ENCODE measurements around the gene DIP2A.
"Not testable (repeated sequence)": the region's sequence is repeated elsewhere in the genome, so short reads cannot be mapped to it uniquely, and the experiment has no call there.

Gene DIP2A

DNA sequence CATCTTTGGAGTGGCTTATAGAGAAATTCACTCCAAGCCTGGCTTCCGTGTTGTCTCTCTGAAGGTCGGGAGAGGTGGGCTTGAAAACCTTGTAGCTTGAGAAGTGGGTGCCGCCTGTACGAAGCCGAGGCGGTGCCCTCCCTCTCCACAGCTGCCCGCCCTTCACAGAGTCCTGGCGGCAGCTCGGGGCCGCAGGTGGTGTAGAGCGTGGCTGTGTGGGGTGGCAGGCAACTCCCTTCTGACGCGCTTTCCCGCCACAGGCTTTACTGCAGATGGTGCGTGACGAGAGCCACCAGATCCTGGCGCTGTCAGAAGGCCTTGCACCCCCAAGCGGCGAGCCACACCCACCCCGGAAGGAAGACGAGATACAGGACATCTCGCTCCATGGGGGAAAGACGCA, 33.1 kb upstream of the DIP2A start:
- no peak overlapping the region for H3K9ac ChIP-seq (ENCODE audit: low read length in 2 of 2)
- no peaks in the 10 kb centered on the region for H3K4me1 ChIP-seq (ENCODE audit: control insufficient read depth, insufficient read depth, low read length)
- H3K9me3 ChIP-seq (ENCODE audit: control insufficient read depth in 2 of 2, low read length in 2 of 2) = no peaks in the 10 kb centered on the region
- H3K36me3 ChIP-seq (ENCODE audit: control insufficient read depth in 2 of 2, insufficient read depth in 2 of 2, low read length in 2 of 2) = peaks cover 19 to 28% of the 10 kb centered on the region in 2 donors
- H3K27me3 ChIP-seq (ENCODE audit: control insufficient read depth in 1 of 2, insufficient read depth in 2 of 2, low read length in 2 of 2) = no peaks in the 10 kb centered on the region
- no peak overlapping the region for H3K4me3 ChIP-seq (ENCODE audit: low read length in 2 of 2)
- H3K27ac ChIP-seq (ENCODE audit: low read length) = no peak overlapping the region

DNA sequence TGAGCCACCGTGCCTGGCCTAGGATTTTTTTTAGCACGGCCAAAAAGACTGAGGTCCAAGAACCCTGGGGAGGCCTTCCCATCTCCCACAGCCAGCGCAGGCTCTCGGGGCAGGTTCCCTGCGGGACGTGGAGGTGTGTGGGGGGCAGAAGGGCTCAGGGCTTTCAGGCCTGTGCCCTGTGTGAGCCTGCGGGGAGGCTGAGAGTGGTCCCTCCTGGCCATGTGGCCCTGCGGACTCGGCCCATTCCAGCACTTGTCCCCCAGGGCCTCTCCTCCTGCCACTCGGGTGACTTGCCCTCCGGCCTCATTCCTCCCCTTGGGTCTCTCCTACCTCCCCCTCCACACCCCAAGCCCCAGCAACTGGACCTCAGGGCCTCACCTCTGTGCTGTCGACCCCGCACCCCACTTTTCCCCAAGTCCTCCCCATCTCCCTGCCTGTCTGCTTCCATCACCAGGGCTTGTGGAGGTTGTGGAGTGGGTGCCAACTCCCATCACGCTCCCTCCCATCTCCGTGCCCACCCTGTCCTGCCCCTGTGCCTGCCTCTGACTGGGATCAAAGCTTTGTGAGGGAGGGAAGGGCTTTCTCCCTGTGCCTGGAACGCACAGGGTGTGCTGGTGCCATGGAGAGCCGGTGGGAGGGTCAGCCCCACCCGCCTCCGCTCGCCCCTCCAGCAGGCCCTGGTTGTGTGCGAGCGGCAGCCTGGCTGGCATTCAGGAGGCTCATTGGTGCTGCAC, 32.2 kb upstream of the DIP2A start:
- H3K4me3 ChIP-seq (ENCODE audit: low read length in 2 of 2) = no peak overlapping the region
- H3K9me3 ChIP-seq (ENCODE audit: control insufficient read depth in 2 of 2, low read length in 2 of 2) = no peaks in the 10 kb centered on the region
- no peaks in the 10 kb centered on the region for H3K4me1 ChIP-seq (ENCODE audit: control insufficient read depth, insufficient read depth, low read length)
- no peak overlapping the region for H3K9ac ChIP-seq (ENCODE audit: low read length in 2 of 2)
- H3K27ac ChIP-seq (ENCODE audit: low read length) = no peak overlapping the region
- H3K36me3 ChIP-seq (ENCODE audit: control insufficient read depth in 2 of 2, insufficient read depth in 2 of 2, low read length in 2 of 2) = peaks cover 24 to 32% of the 10 kb centered on the region in 2 donors
- H3K27me3 ChIP-seq (ENCODE audit: control insufficient read depth in 1 of 2, insufficient read depth in 2 of 2, low read length in 2 of 2) = no peaks in the 10 kb centered on the region

DNA sequence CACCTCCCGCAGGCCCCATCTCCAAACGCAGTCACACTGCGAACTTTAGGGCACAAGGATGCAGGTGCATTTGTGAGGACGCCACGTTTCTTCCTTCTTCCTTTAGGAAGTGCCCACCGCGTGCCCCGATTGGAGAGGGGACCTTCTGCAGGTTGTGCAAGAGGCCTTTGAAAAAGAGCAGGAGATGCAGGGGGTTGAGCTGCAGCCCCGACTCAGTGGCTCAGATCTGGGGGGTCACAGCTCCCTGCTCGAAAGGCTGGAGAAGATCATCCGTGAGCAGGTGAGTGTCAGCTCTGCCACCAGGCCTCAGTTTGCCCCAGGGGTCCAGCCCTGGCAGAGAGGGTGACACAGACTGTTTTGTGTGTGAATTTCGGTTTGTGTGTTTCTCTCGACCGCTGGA, 31.2 kb upstream of the DIP2A start:
- Histone ChIP-seq H3K9ac (ENCODE audit: low read length in 2 of 2) (no peak overlapping the region), H3K36me3 (ENCODE audit: control insufficient read depth in 2 of 2, insufficient read depth in 2 of 2, low read length in 2 of 2) (peaks cover 33 to 39% of the 10 kb centered on the region in 2 donors), H3K27ac (ENCODE audit: low read length) (no peak overlapping the region), H3K27me3 (ENCODE audit: control insufficient read depth in 1 of 2, insufficient read depth in 2 of 2, low read length in 2 of 2) (no peaks in the 10 kb centered on the region), H3K9me3 (ENCODE audit: control insufficient read depth in 2 of 2, low read length in 2 of 2) (no peaks in the 10 kb centered on the region), H3K4me3 (ENCODE audit: low read length in 2 of 2) (no peak overlapping the region), H3K4me1 (ENCODE audit: control insufficient read depth, insufficient read depth, low read length) (no peaks in the 10 kb centered on the region)

DNA sequence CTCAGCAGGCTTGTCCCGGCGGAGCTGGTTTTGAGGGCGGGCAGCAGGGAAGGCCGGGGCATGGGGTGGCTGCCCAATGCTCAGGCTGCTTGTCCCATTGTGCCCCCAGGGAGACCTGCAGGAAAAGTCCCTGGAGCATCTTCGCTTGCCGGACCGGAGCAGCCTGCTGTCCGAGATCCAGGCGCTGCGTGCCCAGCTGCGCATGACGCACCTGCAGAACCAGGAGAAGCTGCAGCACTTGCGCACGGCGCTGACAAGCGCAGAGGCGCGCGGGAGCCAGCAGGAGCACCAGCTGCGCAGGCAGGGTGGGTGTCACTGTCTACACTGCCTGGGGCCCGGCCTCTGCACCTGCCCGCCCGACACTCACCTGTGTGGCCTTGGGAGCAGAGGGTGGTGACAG, 30.4 kb upstream of the DIP2A start:
- no peak overlapping the region for H3K9ac ChIP-seq (ENCODE audit: low read length in 2 of 2)
- H3K36me3 ChIP-seq (ENCODE audit: control insufficient read depth in 2 of 2, insufficient read depth in 2 of 2, low read length in 2 of 2) = peaks cover 33 to 39% of the 10 kb centered on the region in 2 donors
- no peak overlapping the region for H3K4me3 ChIP-seq (ENCODE audit: low read length in 2 of 2)
- no peaks in the 10 kb centered on the region for H3K27me3 ChIP-seq (ENCODE audit: control insufficient read depth in 1 of 2, insufficient read depth in 2 of 2, low read length in 2 of 2)
- no peaks in the 10 kb centered on the region for H3K9me3 ChIP-seq (ENCODE audit: control insufficient read depth in 2 of 2, low read length in 2 of 2)
- no peaks in the 10 kb centered on the region for H3K4me1 ChIP-seq (ENCODE audit: control insufficient read depth, insufficient read depth, low read length)
- H3K27ac ChIP-seq (ENCODE audit: low read length) = no peak overlapping the region

DNA sequence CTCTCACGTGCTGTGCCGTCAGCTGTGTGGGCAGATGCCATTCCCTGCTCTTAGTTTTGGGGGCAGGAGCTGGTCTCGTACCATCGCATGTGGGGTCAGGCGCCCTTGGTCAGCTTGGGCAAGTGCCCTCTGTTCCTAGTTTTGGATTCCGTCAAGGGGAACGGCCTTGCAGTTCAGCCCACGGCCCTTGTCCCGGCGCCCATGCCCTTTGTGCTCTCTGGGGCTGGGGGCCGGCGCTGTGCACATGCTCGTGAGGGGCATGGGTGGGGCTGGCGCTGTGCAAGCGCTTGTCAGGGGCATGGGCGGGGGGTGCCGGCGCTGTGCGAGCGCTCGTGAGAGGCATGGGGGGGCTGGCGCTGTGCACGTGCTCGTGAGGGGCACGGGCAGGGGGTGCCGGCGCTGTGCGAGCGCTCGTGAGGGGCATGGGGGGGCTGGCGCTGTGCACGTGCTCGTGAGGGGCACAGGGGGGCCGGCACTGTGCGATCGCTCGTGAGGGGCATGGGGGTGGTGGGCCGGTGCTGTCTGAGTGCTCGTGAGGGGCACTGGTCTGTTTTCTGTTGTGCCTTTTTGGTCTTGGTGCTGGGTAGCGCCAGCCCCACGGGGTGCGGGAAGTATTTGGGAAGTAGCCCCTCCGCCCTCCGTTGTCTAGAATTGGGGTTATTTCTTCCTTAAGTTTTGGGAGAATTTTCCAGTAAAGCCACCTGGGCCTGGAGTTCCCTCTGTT, 29.5 kb upstream of the DIP2A start:
- H3K9ac ChIP-seq (ENCODE audit: low read length in 2 of 2) = no peak overlapping the region
- no peak overlapping the region for H3K27ac ChIP-seq (ENCODE audit: low read length)
- no peaks in the 10 kb centered on the region for H3K9me3 ChIP-seq (ENCODE audit: control insufficient read depth in 2 of 2, low read length in 2 of 2)
- H3K27me3 ChIP-seq (ENCODE audit: control insufficient read depth in 1 of 2, insufficient read depth in 2 of 2, low read length in 2 of 2) = no peaks in the 10 kb centered on the region
- H3K4me1 ChIP-seq (ENCODE audit: control insufficient read depth, insufficient read depth, low read length) = no peaks in the 10 kb centered on the region
- H3K36me3 ChIP-seq (ENCODE audit: control insufficient read depth in 2 of 2, insufficient read depth in 2 of 2, low read length in 2 of 2) = peaks cover 33 to 39% of the 10 kb centered on the region in 2 donors
- H3K4me3 ChIP-seq (ENCODE audit: low read length in 2 of 2) = no peak overlapping the region

DNA sequence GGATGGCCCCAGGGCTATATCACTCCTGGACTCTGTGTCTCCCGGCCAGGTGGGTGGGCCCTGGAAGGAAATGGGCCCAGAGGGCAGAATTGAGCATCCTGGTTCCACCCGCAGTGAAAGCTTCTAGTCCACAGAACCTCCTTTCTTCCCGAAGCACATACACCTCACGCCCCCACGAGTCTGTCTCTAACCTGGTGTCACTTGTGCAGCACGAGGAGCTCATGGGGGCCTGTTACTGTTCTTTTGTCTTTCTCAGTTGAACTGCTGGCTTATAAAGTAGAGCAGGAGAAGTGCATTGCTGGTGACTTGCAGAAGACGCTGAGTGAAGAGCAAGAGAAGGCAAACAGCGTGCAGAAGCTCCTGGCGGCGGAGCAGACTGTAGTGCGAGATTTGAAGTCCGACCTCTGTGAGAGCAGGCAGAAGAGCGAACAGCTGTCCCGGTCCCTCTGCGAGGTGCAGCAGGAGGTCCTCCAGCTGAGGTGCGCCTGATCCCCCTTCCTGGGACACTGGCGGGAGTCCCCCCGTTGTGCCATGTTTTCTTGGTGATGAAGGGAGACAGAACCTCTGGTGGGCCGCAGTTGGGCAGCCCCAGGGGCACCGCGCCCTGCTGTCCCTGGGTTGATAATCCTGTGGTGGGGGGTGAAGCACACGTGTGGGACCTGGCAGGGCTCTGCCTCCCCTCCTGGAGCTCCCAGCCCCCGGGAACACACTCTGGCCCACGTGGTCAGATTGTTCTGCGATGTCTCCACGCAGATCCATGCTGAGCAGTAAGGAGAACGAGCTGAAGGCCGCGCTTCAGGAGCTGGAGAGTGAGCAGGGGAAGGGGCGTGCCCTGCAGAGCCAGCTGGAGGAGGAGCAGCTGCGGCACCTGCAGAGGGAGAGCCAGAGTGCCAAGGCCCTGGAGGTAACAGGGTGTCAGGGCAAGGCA, 28.7 kb upstream of the DIP2A start:
- H3K27me3 ChIP-seq (ENCODE audit: control insufficient read depth in 1 of 2, insufficient read depth in 2 of 2, low read length in 2 of 2) = no peaks in the 10 kb centered on the region
- H3K4me3 ChIP-seq (ENCODE audit: low read length in 2 of 2) = no peak overlapping the region
- H3K4me1 ChIP-seq (ENCODE audit: control insufficient read depth, insufficient read depth, low read length) = no peaks in the 10 kb centered on the region
- H3K36me3 ChIP-seq (ENCODE audit: control insufficient read depth in 2 of 2, insufficient read depth in 2 of 2, low read length in 2 of 2) = peaks cover 33 to 41% of the 10 kb centered on the region in 2 donors
- no peaks in the 10 kb centered on the region for H3K9me3 ChIP-seq (ENCODE audit: control insufficient read depth in 2 of 2, low read length in 2 of 2)
- H3K27ac ChIP-seq (ENCODE audit: low read length) = no peak overlapping the region
- no peak overlapping the region for H3K9ac ChIP-seq (ENCODE audit: low read length in 2 of 2)

DNA sequence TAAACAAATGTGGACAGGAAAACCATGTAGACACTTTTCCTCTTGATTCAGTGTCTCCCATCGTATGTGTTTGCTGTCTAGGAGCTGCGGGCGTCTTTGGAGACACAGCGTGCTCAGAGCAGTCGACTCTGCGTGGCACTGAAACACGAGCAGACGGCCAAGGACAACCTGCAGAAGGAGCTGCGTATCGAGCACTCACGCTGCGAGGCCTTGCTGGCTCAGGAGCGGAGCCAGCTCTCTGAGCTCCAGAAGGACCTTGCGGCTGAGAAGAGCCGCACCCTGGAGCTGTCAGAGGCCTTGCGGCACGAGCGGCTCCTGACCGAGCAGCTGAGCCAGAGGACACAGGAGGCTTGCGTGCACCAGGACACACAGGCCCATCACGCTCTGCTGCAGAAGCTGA, 27.2 kb upstream of the DIP2A start:
- no peaks in the 10 kb centered on the region for H3K27me3 ChIP-seq (ENCODE audit: control insufficient read depth in 1 of 2, insufficient read depth in 2 of 2, low read length in 2 of 2)
- no peaks in the 10 kb centered on the region for H3K4me1 ChIP-seq (ENCODE audit: control insufficient read depth, insufficient read depth, low read length)
- peaks cover 40 to 41% of the 10 kb centered on the region in 2 donors for H3K36me3 ChIP-seq (ENCODE audit: control insufficient read depth in 2 of 2, insufficient read depth in 2 of 2, low read length in 2 of 2)
- H3K27ac ChIP-seq (ENCODE audit: low read length) = no peak overlapping the region
- H3K4me3 ChIP-seq (ENCODE audit: low read length in 2 of 2) = no peak overlapping the region
- no peak overlapping the region for H3K9ac ChIP-seq (ENCODE audit: low read length in 2 of 2)
- no peaks in the 10 kb centered on the region for H3K9me3 ChIP-seq (ENCODE audit: control insufficient read depth in 2 of 2, low read length in 2 of 2)

DNA sequence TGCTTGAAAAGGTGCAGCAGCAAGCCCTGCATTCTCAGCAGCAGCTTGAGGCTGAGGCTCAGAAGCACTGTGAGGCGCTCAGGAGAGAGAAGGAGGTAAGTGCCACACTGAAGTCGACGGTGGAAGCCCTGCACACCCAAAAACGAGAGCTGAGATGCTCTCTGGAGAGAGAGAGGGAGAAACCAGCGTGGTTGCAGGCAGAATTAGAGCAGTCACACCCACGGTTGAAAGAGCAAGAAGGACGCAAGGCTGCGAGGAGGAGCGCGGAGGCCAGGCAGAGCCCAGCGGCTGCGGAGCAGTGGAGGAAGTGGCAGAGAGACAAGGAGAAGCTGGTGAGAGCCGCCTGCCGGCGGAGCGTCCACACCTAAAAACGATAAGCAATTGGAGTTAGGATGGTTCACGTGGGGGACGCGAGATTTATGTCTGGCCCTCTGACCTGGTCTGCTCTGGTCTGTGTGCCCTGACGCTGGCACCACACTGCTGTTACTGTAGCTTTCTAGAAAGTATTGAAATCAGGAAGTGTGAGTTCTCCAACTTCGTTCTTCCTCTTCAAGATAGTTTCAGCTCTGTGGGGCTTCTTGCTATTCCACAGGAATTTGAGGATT, 26.7 kb upstream of the DIP2A start:
- H3K9ac ChIP-seq (ENCODE audit: low read length in 2 of 2) = no peak overlapping the region
- H3K27ac ChIP-seq (ENCODE audit: low read length) = no peak overlapping the region
- no peak overlapping the region for H3K4me3 ChIP-seq (ENCODE audit: low read length in 2 of 2)
- H3K36me3 ChIP-seq (ENCODE audit: control insufficient read depth in 2 of 2, insufficient read depth in 2 of 2, low read length in 2 of 2) = peaks cover 40 to 44% of the 10 kb centered on the region in 2 donors
- no peaks in the 10 kb centered on the region for H3K27me3 ChIP-seq (ENCODE audit: control insufficient read depth in 1 of 2, insufficient read depth in 2 of 2, low read length in 2 of 2)
- no peaks in the 10 kb centered on the region for H3K4me1 ChIP-seq (ENCODE audit: control insufficient read depth, insufficient read depth, low read length)
- H3K9me3 ChIP-seq (ENCODE audit: control insufficient read depth in 2 of 2, low read length in 2 of 2) = no peaks in the 10 kb centered on the region

DNA sequence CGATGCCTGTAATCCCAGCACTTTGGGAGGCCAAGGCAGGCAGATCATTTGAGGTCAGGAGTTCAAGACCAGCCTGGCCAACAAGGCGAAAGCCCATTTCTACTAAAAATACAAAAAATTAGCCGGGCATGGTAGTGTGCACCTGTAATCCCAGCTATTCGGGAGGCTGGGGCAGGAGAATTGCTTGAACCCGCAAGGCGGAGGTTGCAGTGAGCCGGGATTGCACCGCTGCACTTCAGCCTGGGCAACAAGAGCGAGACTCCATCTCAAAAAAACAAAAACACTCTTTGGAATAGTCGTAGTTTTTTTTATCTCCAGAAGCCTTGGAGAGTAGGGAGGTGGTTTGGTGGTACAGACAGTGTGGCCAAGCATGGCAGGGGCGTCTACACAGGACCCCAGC, 25.6 kb upstream of the DIP2A start:
- H3K4me3 ChIP-seq (ENCODE audit: low read length in 2 of 2); H3K9me3 ChIP-seq (ENCODE audit: control insufficient read depth in 2 of 2, low read length in 2 of 2); H3K27ac ChIP-seq (ENCODE audit: low read length); H3K4me1 ChIP-seq (ENCODE audit: control insufficient read depth, insufficient read depth, low read length); H3K27me3 ChIP-seq (ENCODE audit: control insufficient read depth in 1 of 2, insufficient read depth in 2 of 2, low read length in 2 of 2); H3K9ac ChIP-seq (ENCODE audit: low read length in 2 of 2): not testable (repeated sequence)
- peaks cover 37 to 39% of the 10 kb centered on the region in 2 donors for H3K36me3 ChIP-seq (ENCODE audit: control insufficient read depth in 2 of 2, insufficient read depth in 2 of 2, low read length in 2 of 2)

DNA sequence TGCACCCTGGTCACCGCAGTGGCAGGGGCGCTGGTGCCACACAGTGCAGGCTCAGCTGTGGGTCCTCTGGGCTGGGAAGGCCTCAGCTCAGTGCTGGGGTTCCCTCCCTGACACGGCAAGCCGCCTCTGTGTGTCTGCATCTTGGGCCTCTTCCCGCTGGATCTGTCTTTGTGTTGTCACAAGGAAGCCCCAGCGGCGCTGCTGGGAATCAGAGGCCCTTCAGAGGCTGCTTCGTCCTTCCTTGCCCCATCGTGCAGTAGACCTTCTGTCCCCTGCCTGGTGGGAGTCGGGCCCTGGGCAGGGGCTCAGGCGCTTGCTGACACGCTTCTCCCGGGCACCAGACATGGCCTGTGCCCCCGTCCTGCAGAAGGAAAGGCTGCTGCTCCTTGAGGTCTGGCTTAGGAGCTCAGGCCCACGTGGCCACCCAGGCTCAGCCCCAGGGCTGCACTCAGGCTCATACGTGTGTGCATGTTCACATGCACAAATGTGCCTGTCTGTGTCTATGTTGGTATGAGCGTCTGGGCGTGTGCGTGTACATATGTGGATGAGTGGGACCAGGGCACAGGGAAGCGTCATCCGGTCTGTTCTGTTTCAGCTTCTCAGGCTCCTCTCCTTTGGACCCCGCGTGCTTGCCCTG, 24.3 kb upstream of the DIP2A start:
- H3K27ac ChIP-seq (ENCODE audit: low read length) = no peak overlapping the region
- H3K9ac ChIP-seq (ENCODE audit: low read length in 2 of 2) = no peak overlapping the region
- H3K4me3 ChIP-seq (ENCODE audit: low read length in 2 of 2) = no peak overlapping the region
- peaks cover 39% of the 10 kb centered on the region in 2 donors for H3K36me3 ChIP-seq (ENCODE audit: control insufficient read depth in 2 of 2, insufficient read depth in 2 of 2, low read length in 2 of 2)
- no peaks in the 10 kb centered on the region for H3K4me1 ChIP-seq (ENCODE audit: control insufficient read depth, insufficient read depth, low read length)
- H3K9me3 ChIP-seq (ENCODE audit: control insufficient read depth in 2 of 2, low read length in 2 of 2) = no peaks in the 10 kb centered on the region
- H3K27me3 ChIP-seq (ENCODE audit: control insufficient read depth in 1 of 2, insufficient read depth in 2 of 2, low read length in 2 of 2) = no peaks in the 10 kb centered on the region

Measured in stomach smooth muscle (tissue), 2 donors.